ENCODE results near the gene IER2.
"Not testable (repeated sequence)": the region's sequence is repeated elsewhere in the genome, so short reads cannot be mapped to it uniquely, and the experiment has no call there.

Gene IER2

GRCh38 chr19:13139633-13140311 lies 10.4 kb upstream of the IER2 start:
- DNase-seq (ENCODE audit: low read depth), result no peak

DNA sequence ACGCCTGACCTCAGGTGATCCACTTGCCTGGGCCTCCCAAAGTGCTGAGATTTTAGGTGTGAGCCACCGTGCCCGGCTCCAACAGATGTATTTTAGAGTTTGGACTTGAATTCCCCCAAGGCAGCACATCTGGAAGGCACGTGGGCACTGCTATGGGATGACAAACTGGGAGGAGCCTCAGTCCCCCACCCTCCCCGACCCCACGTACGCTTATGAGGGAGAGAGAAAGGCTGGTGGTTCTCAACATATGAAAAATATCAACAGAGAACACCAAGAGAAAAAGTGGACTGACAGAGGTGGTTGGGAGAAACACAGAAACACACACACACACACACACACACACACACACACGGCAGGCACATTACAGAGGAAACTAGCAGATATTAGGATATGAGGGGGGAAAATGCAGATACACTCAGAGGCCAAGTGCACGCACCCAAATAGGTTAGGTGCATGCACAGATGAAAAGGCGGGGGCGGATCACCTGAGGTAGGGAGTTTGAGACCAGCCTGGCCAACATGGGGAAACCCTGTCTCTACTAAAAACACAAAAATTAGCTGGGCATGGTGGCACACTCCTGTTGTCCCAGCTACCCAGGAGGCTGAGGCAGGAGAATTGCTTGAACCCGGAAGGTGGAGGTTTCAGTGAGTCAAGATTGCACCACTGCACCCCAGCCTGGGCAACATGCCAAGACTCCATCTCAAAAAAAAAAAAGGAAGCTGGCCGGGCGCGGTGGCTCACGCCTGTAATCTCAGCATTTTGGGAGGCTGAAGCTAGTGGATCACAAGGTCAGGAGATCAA lies 3.2 kb upstream of the IER2 start:
- DNase-seq (ENCODE audit: low read depth), result no peak

DNA sequence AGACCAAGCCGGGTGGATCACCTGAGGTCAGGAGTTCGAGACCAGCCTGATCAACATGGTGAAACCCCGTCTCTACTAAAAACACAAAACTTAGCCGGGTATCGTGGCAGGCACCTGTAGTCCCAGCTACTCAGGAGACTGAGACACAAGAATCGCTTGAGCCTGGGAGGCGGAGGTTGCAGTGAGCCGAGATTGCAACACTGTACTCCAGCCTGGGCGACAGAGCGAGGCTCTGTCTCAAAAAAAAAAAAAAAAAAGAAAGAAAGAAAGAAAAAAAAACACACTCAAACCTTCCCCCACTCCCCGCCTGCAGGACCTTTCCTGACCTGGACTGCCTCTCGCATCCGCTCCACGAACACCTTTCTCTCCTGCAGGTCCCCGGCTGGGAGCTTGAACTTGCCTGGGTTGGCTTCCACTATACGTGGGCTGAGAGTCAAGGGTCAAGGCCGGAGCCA lies 1.0 kb upstream of the IER2 start:
- DNase-seq (ENCODE audit: low read depth), result not testable (repeated sequence)

- DNase-seq (ENCODE audit: low read depth), result no peak
Observed at GRCh38 chr19:13149628-13150186, 504 bp upstream of the IER2 start.

DNA sequence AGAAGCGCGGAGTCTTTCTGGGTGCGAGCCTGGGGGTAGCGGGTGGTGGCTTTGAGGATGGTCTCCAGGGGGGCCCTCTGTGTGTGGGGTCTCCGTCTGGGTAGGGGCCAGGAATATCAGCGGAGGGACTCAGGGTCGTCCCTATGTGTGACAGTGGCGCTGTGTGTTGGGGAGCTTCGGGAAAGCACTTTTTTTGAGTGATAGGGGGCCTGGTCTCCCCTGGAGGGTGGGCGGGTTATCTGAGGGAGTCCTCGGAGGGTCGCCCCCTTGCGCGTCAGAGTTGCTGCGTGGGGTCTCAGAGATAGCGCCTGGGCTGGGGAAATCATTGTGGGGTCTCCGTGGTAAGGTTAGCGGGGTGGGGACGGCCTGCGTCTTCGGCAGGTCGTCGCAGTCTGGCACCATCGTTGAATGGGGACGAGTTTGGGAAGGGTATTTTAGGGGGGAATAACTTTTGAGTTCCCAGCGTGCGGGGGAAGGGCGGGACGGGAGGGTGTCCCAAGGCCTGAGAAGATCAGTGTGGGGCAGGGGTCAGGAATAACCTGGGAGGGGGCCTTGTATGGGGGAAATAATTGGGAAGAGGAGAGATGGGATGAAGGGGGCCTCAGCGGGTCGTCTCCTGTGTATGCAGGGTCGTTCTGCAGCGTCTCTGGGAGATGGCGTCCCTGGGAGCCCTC lies 857 bp downstream of the IER2 start:
- DNase-seq (ENCODE audit: low read depth), result no peak

GRCh38 chr19:13151605-13152355 lies 1.6 kb downstream of the IER2 start:
- peak; percentile 94 for DNase-seq (ENCODE audit: low read depth)

GRCh38 chr19:13152356-13152973 lies 2.3 kb downstream of the IER2 start:
- DNase-seq (ENCODE audit: low read depth), result no peak

- peak; percentile 91 for DNase-seq (ENCODE audit: low read depth)
Observed at GRCh38 chr19:13152974-13153568, 2.9 kb downstream of the IER2 start.

DNA sequence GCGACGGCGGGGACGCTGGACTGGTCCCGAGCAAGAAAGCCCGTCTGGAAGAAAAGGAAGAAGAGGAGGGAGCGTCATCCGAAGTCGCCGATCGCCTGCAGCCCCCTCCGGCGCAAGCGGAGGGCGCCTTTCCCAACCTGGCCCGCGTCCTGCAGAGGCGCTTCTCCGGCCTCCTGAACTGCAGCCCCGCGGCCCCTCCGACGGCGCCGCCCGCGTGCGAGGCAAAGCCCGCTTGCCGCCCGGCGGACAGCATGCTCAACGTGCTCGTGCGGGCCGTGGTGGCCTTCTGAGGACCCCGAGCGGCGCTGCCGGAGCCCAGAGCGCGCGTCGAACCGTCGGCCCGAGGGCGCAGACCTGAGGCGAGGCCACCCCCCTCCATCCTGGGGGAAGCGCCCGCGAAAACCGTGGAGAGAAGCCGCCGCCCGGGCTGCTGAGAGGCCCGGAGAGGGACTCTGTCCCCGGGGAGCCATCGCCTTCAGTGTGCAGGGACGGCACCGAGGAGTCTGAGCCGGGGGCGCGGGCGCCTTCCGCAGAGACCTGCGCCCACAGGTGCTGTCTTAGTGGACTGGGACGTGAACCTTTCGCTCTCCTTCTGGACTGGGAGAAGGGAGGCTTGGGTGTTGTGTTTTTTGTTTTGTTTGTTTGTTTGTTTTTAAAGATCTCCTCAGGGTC lies 3.5 kb downstream of the IER2 start:
- no peak for DNase-seq (ENCODE audit: low read depth)

DNA sequence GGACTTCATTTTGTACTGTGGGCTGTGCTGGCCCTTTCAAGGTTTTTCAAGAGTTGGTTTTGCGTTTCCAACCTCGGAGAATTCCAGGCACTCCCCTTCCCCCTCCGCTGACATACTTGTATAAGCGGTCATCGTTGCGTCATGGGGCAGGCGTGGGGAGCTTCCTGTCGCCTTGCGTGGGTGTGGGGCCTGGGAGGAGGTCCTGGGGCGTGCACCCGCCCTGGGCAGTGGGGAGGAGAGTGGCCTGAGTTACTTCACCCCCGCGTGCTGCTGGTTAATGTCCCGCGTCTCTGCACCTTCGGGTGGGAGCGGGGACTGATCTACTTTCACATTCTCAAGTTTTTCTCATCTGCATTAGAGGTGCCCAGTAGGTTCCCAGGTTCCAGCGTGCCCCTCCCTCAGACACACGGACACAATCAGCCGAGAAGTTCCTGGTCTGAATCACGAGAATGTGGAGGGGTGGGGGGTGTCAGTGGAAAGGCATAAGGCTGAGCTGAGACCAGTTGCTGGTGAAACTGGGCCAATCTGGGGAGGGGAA lies 4.1 kb downstream of the IER2 start:
- peak; percentile 86 for DNase-seq (ENCODE audit: low read depth)

- DNase-seq (ENCODE audit: low read depth), result no peak
Observed at GRCh38 chr19:13154911-13155471, 4.8 kb downstream of the IER2 start.

- DNase-seq (ENCODE audit: low read depth), result no peak
Observed at GRCh38 chr19:13155472-13156359, 5.5 kb downstream of the IER2 start.

- no peak for DNase-seq (ENCODE audit: low read depth)
Observed at GRCh38 chr19:13159713-13160112, 9.5 kb downstream of the IER2 start.

- DNase-seq (ENCODE audit: low read depth), result no peak
Observed at GRCh38 chr19:13160557-13160956, 10.3 kb downstream of the IER2 start.

DNA sequence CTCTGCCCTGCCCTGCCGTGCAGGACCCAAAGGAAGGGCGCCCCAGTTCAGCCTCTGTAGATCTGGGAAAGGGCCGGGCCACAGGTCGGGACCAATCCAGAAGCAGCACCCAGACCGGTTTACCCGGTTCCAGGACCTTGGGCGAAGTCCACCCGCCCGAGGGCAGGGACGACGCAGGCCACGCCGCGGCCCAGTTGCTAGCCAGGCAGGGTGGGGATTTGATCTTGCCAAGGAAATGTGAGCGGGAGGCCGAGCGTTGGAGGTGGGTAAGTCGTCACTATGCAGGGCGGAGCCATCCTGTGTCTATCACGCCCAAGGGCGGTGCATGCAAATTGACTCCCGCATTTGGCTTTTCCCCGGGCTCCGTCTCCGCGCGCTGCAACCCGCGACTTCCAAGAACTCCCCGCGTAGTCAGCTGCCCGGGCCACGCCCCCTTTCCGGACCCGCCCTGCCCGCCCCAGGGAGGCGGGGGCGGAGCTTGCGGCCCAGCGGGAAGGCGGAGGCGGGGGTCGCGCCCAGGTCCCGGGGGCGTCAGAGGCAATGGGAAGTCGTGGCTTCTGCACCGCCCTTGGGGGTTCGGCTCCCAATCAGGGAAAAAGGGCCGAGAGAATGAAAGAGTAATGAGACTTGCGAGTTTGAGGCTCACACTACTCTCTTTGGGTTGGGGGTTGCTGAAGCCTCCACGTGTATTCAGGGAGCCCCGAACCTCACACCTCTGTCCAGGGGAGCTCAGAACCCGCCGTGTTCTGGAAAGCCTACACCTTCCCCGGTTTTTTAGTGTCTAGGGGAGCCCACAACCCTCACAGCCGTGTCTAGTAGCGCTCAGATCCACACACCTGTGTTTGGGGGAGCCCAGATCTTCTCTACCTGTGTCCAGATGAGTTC lies 12.8 kb downstream of the IER2 start:
- DNase-seq (ENCODE audit: low read depth), result peak; percentile 97

- no peak for DNase-seq (ENCODE audit: low read depth)
Observed at GRCh38 chr19:13163609-13164342, 13.6 kb downstream of the IER2 start.

Data from stromal cell of bone marrow (primary cell).